Stimulated activated CD4-positive, alpha-beta T cell treated with anti-CD3 and anti-CD28 coated beads, TNF-alpha, amount 100 ng/mL, for 48 hours (primary cell): ENCODE data around the gene HNRNPLL.
A peak's percentile ranks its signal among the peaks of the same experiment; 100 is the strongest.
"Not testable (repeated sequence)": the region's sequence is repeated elsewhere in the genome, so short reads cannot be mapped to it uniquely, and the experiment has no call there.

Experiments used
- DNase-seq, 3 donors: peaks; one replicate each; pipeline ENCODE4 v3.0.0-alpha.2; 2020; ENCODE audit warnings: low read depth in 3 of 3

Gene HNRNPLL

DNA sequence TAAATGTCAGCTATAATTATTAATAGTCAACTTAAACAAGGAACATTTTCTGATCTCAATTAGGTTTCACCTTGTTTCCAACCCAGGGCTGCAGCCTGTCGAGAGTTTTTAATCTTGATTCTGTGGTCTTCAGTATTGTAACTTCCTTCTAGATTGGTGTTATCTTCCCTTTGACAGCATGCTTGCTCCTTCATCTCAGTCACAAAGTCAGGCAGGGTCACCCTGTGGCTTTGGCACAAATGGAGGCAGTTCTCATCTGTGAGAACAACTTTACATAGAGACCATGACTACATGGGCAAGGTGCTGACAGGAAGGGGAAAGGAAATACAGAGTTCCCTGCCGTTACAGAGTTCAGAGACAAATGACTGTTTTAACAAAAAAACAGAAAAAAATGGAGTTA lies 50.5 kb downstream of the HNRNPLL start:
- DNase-seq = no peak

GRCh38 chr2:38551746-38552145 lies 51.0 kb downstream of the HNRNPLL start:
- DNase-seq = no peak

- DNase-seq = no peak
These were observed 51.6 kb downstream of the HNRNPLL start for GRCh38 chr2:38551171-38551570.

GRCh38 chr2:38549851-38550250 lies 52.9 kb downstream of the HNRNPLL start:
- no peak for DNase-seq

DNA sequence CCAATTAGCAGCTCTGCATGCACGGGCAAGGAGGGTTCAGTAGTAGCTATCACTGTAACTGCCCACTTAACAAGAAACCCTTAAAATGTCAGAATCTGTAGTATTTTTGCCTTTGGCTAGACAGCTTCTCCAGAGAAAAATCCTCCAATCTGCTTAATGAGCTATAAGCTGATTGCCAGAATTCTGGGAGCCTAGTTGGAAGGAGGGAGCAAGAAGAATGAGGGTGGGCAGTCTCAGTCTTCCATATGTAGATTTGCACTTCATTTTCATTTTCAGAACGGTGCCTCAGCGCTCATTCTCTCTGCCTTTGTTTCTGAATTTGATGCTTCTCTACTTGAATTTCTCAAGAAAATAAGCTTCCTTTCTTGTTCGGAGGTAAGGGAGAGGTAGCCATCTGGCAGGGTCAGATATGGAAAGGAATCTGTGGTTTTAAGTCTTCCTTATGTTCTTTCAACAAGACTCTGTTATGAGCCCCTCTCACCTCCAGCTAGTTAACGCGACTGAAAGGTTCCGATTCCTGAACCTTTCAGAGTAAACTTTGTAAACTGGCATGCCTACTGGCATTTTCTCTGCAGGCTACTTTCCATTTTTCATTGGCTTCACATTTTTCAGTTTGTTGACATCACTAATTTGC lies 53.5 kb downstream of the HNRNPLL start:
- no peak for DNase-seq

GRCh38 chr2:38547791-38548190 lies 54.9 kb downstream of the HNRNPLL start:
- DNase-seq = no peak

DNA sequence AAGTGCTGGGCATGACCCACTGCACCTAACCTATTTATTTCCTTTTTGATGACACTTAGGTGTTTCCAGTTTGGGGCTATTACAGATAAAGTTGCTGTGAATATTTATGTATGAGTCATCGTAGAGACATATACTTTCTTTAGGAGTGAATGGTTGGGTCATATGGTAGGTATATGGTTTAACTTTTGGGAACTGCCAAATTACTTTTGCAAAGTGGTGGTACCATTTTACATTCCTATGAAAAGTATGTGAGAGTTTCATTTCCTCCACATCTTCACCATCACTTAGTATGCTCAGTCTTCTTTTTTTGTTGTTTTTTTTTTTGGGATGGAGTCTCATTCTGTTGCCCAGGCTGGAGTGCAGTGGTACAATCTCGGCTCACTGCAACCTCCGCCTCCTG lies 56.1 kb downstream of the HNRNPLL start:
- DNase-seq = no peak

DNA sequence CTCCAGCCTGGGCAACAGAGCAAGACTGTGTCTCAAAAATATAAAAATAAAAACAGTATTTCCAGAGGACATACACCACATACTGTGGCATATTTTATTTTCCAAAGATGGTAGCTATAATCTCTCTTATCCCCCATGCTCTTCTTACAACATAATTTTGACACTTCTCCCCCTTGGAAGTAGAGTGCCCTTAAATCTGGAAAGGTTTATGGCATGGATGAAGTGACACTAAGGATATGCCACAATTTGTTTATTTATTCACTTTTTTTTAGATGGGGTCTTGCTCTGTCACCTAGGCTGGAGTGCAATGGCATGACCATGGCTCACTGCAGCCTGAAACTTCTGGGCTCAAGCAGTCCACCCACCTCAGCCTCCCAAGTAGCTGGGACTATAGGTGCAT lies 56.7 kb downstream of the HNRNPLL start:
- DNase-seq = no peak

DNA sequence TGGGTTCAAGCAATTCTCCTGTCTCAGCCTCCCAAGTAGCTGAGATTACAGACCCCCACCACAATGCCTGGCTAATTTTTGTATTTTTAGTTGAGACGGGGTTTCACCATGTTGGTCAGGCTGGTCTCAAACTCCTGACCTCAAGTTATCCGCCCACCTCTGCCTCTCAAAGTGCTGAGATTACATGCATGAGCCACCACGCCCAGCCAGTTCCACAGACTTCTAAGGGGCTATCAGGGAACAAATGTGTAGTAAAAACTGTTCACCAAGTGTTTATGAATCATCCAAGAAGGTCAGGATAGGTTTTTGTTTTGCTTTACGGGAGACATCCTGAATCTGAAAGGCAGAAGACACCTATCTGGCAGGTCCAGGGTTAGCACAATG lies 60.5 kb downstream of the HNRNPLL start:
- not testable (repeated sequence) for DNase-seq

- DNase-seq = no peak
These were observed 62.0 kb downstream of the HNRNPLL start for GRCh38 chr2:38540580-38541286.

DNA sequence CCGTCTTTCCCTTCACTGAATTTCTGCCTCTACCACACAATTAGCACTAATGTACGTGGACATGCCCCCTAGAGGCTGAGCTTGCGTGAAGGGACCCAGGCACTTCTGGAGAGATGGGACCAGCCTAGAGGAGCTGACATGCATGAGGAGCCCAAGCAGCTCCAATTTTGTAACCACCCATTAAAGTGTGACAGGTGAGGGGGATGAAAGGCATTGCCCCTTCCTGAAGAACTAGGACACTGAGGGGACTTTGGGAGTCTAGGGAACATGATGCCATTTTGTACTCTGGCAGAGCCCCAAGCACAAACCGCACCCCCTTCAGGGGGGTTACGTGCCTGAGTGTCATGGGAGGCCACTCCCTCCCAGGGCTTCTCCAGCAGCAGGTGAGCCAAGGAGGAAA lies 63.6 kb downstream of the HNRNPLL start:
- DNase-seq = no peak

GRCh38 chr2:38537937-38538525 lies 64.7 kb downstream of the HNRNPLL start:
- DNase-seq = no peak

GRCh38 chr2:38537296-38537695 lies 65.4 kb downstream of the HNRNPLL start:
- DNase-seq = not testable (repeated sequence)

DNA sequence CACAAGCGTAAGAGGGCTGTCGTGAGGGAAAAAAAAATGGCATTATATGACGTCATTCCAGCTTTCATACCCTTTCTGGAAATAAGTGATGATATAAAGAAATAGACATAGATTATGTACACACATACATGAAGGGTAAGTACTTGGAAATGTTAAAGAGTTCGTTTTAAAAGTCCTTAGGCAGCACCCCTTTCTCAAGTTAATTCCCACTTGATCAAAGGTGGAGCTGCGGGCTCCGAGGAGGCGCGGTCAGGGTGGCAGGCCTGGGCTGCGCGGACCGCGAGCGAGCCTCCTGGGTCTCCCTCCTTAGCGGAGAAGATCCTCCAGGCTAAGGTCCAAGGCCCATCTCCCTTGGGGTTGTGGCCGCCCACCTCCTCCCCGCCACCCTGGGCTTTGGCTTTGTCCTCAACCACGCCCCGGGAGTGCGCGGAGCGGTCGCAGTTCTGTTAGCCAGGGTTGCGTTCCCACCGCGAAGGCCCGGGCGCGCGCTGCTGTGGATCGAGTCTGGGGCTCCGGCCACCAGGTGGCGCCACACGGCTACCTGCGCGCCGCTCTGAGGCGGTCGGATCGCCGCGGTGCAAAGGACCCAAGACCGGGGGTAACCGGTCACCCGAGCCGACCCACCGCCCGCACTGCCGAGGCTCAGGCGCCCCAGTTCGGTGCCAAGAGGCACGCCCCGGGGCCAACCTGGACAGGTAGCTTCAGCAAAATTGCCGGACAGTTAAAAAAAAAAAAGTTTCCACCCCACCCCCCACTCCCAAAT lies 66.8 kb downstream of the HNRNPLL start:
- DNase-seq = peak; percentile 59 to 81 (median 80)

DNA sequence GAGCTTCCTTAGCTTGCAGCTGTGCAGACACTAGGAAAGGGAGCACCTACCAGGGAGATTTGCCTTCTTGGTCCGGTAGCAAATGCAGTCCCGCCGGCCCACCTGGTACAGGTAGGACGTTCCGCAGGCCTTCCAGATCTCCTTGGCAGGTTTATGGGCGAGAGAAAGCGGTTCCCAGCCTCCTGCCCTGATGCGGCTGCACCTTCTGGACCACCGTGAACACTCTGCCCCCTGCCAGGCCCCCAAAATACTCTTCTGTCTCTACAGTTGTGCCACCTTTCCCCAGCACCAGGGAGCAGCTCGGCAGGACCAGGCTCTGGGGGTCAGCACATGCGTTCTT lies 67.4 kb downstream of the HNRNPLL start:
- no peak for DNase-seq

DNA sequence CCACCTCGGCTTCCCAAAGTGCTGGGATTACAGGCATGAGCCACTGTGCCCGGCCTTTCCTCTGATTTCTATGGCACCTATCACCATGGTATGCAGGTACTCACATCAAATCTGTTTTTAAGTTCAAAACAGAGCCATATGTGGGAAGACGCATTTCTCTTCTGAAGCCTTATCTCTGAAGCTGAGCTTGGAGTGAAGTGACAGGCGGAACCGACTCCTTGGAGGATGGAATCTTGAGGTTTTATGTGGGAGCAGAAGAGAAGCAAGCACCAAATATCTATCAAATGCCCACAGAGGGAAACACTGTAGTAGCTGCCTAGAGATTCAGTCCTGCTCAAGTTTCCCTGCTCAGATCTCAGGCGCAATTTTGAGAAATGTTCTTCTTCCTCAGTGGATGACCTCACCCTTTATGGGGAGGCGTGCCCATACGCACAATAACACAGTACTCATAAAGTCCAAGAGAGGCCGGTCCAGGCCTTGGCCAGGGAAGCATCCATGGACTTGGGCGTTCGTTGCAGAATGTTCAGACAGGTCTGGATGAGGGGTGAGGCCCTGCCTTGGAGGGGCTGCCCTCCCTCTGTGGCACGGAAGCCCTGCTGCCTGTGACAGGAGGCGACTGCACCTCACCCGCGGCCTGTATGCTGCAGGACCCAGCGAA lies 67.9 kb downstream of the HNRNPLL start:
- DNase-seq = no peak

- DNase-seq = no peak
These were observed 68.8 kb downstream of the HNRNPLL start for GRCh38 chr2:38533757-38534545.

- no peak for DNase-seq
These were observed 69.5 kb downstream of the HNRNPLL start for GRCh38 chr2:38533180-38533579.

GRCh38 chr2:38532366-38532765 lies 70.4 kb downstream of the HNRNPLL start:
- no peak for DNase-seq

DNA sequence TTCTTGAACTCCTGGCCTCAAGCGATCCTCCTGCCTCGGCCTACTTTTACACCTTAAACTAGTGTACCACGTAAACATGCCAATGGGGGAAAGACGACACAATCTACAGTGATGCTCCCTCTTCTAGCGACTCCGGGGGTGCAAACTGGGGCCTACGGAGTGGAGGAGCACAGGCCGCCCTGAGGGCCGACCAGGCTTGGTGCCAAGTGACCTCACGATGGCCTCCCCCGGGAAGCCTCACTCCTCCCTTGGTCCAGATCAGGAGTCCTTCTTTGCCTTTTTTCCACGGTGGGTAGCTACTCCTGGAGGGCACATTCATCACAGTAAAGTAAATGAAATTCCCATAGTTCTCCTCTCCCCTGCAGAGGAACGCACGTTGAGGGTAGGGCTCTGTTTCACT lies 73.5 kb downstream of the HNRNPLL start:
- no peak for DNase-seq

GRCh38 chr2:38528534-38528933 lies 74.2 kb downstream of the HNRNPLL start:
- DNase-seq = no peak
